Measurements from ENCODE around the gene C2orf42. TPM values are rescaled to one million over a fixed set of nuclear protein-coding genes. Genes with fewer than 3 reads are reported as not detected.
"Not testable (repeated sequence)": the region's sequence is repeated elsewhere in the genome, so short reads cannot be mapped to it uniquely, and the experiment has no call there.

Gene C2orf42
- polyA plus RNA-seq, 3 donors from 2014 or later: 12.8 to 36.8 (median 19.7) TPM

- no peaks in the 10 kb centered on the region for H3K4me1 Mint-ChIP-seq
- no peak overlapping the region for H3K4me3 Mint-ChIP-seq
- no peak for DNase-seq
- peaks cover 0 to 2% (median 0%) of the 10 kb centered on the region in 3 donors for H3K27me3 Mint-ChIP-seq (ENCODE audit: low read depth in 3 of 3)
- H3K27ac Mint-ChIP-seq: no peak overlapping the region
- peaks cover 0 to 3% (median 0%) of the 10 kb centered on the region in 3 donors for H3K36me3 Mint-ChIP-seq
- H3K9me3 Mint-ChIP-seq: no peaks in the 10 kb centered on the region
These were observed 10.5 kb upstream of the C2orf42 start for GRCh38 chr2:70201225-70201768.

GRCh38 chr2:70199320-70199864 lies 8.6 kb upstream of the C2orf42 start:
- Mint-ChIP-seq H3K27ac (no peak overlapping the region), H3K9me3 (no peaks in the 10 kb centered on the region), H3K4me1 (no peaks in the 10 kb centered on the region), H3K27me3 (ENCODE audit: low read depth in 3 of 3) (peaks cover 0 to 5% (median 5%) of the 10 kb centered on the region in 3 donors), H3K36me3 (peaks cover 0 to 3% (median 0%) of the 10 kb centered on the region in 3 donors), H3K4me3 (no peak overlapping the region)
- DNase-seq: no peak

GRCh38 chr2:70192516-70192915 lies 1.7 kb upstream of the C2orf42 start:
- peaks cover 19 to 20% of the 10 kb centered on the region in 2 donors for H3K4me1 Mint-ChIP-seq
- no peak for DNase-seq
- H3K36me3 Mint-ChIP-seq: no peaks in the 10 kb centered on the region
- H3K9me3 Mint-ChIP-seq: no peaks in the 10 kb centered on the region
- no peak overlapping the region for H3K27ac Mint-ChIP-seq
- peaks cover 2 to 17% (median 12%) of the 10 kb centered on the region in 3 donors for H3K27me3 Mint-ChIP-seq (ENCODE audit: low read depth in 3 of 3)
- H3K4me3 Mint-ChIP-seq: no peak overlapping the region

GRCh38 chr2:70191244-70191735 lies 471 bp upstream of the C2orf42 start:
- H3K36me3 Mint-ChIP-seq: no peaks in the 10 kb centered on the region
- H3K27me3 Mint-ChIP-seq (ENCODE audit: low read depth in 3 of 3): peaks cover 2 to 17% (median 12%) of the 10 kb centered on the region in 3 donors
- H3K4me3 Mint-ChIP-seq: peak overlapping the region; percentile 88 to 99 (median 93)
- H3K4me1 Mint-ChIP-seq: peaks cover 19 to 20% of the 10 kb centered on the region in 2 donors
- H3K9me3 Mint-ChIP-seq: no peaks in the 10 kb centered on the region
- peak overlapping the region; percentile 94 to 100 (median 97) for H3K27ac Mint-ChIP-seq
- no peak for DNase-seq

- DNase-seq: no peak
- Mint-ChIP-seq H3K9me3 (no peaks in the 10 kb centered on the region), H3K36me3 (no peaks in the 10 kb centered on the region), H3K27ac (peak overlapping the region in 3 of 6 donors; percentile 23 to 41 (median 37)), H3K27me3 (ENCODE audit: low read depth in 3 of 3) (peaks cover 2 to 14% (median 7%) of the 10 kb centered on the region in 3 donors), H3K4me3 (peak overlapping the region in 3 of 5 donors; percentile 15 to 25 (median 19)), H3K4me1 (peaks cover 19 to 20% of the 10 kb centered on the region in 2 donors)
These were observed 2.4 kb downstream of the C2orf42 start for GRCh38 chr2:70188460-70188859.

GRCh38 chr2:70187170-70187569 lies 3.6 kb downstream of the C2orf42 start:
- not testable (repeated sequence) for H3K27ac Mint-ChIP-seq, H3K9me3 Mint-ChIP-seq, DNase-seq, H3K4me3 Mint-ChIP-seq, H3K36me3 Mint-ChIP-seq
- H3K27me3 Mint-ChIP-seq (ENCODE audit: low read depth in 3 of 3): peaks cover 2 to 12% (median 7%) of the 10 kb centered on the region in 3 donors
- peaks cover 26 to 27% of the 10 kb centered on the region in 2 donors for H3K4me1 Mint-ChIP-seq

- peak overlapping the region in 3 of 5 donors; percentile 14 to 59 (median 32) for H3K4me3 Mint-ChIP-seq
- H3K9me3 Mint-ChIP-seq: no peaks in the 10 kb centered on the region
- DNase-seq: no peak
- peaks cover 17 to 31% of the 10 kb centered on the region in 2 donors for H3K4me1 Mint-ChIP-seq
- peaks cover 0 to 8% (median 0%) of the 10 kb centered on the region in 3 donors for H3K36me3 Mint-ChIP-seq
- peak overlapping the region in 3 of 6 donors; percentile 8 to 72 (median 26) for H3K27ac Mint-ChIP-seq
- H3K27me3 Mint-ChIP-seq (ENCODE audit: low read depth in 3 of 3): no peaks in the 10 kb centered on the region
These were observed 8.1 kb downstream of the C2orf42 start for GRCh38 chr2:70182689-70183088.

GRCh38 chr2:70181363-70181956 lies 9.4 kb downstream of the C2orf42 start:
- H3K4me3 Mint-ChIP-seq: peak overlapping the region; percentile 68 to 86 (median 75)
- peak; percentile 26 to 56 (median 53) for DNase-seq
- H3K27ac Mint-ChIP-seq: peak overlapping the region; percentile 89 to 93 (median 91)
- no peaks in the 10 kb centered on the region for H3K27me3 Mint-ChIP-seq (ENCODE audit: low read depth in 3 of 3)
- H3K9me3 Mint-ChIP-seq: no peaks in the 10 kb centered on the region
- H3K4me1 Mint-ChIP-seq: peaks cover 17 to 31% of the 10 kb centered on the region in 2 donors
- H3K36me3 Mint-ChIP-seq: peaks cover 0 to 13% (median 4%) of the 10 kb centered on the region in 3 donors

- no peak overlapping the region for H3K27ac Mint-ChIP-seq
- DNase-seq: no peak
These were observed 17.3 kb downstream of the C2orf42 start for GRCh38 chr2:70173520-70173919.

GRCh38 chr2:70169654-70170245 lies 21.1 kb downstream of the C2orf42 start:
- H3K27me3 Mint-ChIP-seq (ENCODE audit: low read depth in 3 of 3); DNase-seq; H3K27ac Mint-ChIP-seq; H3K9me3 Mint-ChIP-seq; H3K4me3 Mint-ChIP-seq; H3K4me1 Mint-ChIP-seq: not testable (repeated sequence)
- H3K36me3 Mint-ChIP-seq: peaks cover 16 to 40% (median 19%) of the 10 kb centered on the region in 3 donors

More at GRCh38 chr2:70173520-70173919, 17.3 kb downstream of the C2orf42 start:
- Mint-ChIP-seq H3K27me3 (ENCODE audit: low read depth in 3 of 3) (no peaks in the 10 kb centered on the region), H3K4me3 (no peak overlapping the region), H3K36me3 (peaks cover 15 to 36% (median 16%) of the 10 kb centered on the region in 3 donors), H3K4me1 (no peaks in the 10 kb centered on the region), H3K9me3 (no peaks in the 10 kb centered on the region)

GRCh38 chr2:70161069-70161534 lies 29.7 kb downstream of the C2orf42 start:
- Mint-ChIP-seq H3K4me3 (no peak overlapping the region), H3K27me3 (ENCODE audit: low read depth in 3 of 3) (peaks cover 0 to 3% (median 0%) of the 10 kb centered on the region in 3 donors), H3K4me1 (no peaks in the 10 kb centered on the region), H3K9me3 (no peaks in the 10 kb centered on the region), H3K27ac (peak overlapping the region in 5 of 6 donors; percentile 2 to 83 (median 30)), H3K36me3 (peaks cover 7 to 20% (median 13%) of the 10 kb centered on the region in 3 donors)
- DNase-seq: no peak

GRCh38 chr2:70160545-70160944 lies 30.3 kb downstream of the C2orf42 start:
- Mint-ChIP-seq H3K4me3 (no peak overlapping the region), H3K27ac (peak overlapping the region in 5 of 6 donors; percentile 2 to 83 (median 30))

GRCh38 chr2:70149130-70149686 lies 41.6 kb downstream of the C2orf42 start:
- H3K9me3 Mint-ChIP-seq; H3K4me1 Mint-ChIP-seq; H3K27me3 Mint-ChIP-seq (ENCODE audit: low read depth in 3 of 3); DNase-seq: not testable (repeated sequence)
- peaks cover 7 to 34% (median 11%) of the 10 kb centered on the region in 3 donors for H3K36me3 Mint-ChIP-seq
- peak overlapping the region; percentile 10 to 50 (median 19) for H3K4me3 Mint-ChIP-seq
- peak overlapping the region in 4 of 6 donors; percentile 25 to 67 (median 48) for H3K27ac Mint-ChIP-seq

More at GRCh38 chr2:70160545-70160944, 30.3 kb downstream of the C2orf42 start:
- H3K27me3 Mint-ChIP-seq (ENCODE audit: low read depth in 3 of 3): peaks cover 0 to 3% (median 0%) of the 10 kb centered on the region in 3 donors
- peaks cover 7 to 19% (median 12%) of the 10 kb centered on the region in 3 donors for H3K36me3 Mint-ChIP-seq
- H3K4me1 Mint-ChIP-seq: no peaks in the 10 kb centered on the region
- no peaks in the 10 kb centered on the region for H3K9me3 Mint-ChIP-seq
- no peak for DNase-seq

Measured in immature natural killer cell (primary cell).